GM19463 (cell line): ENCODE data around the gene GTF2H3.
"Not testable (repeated sequence)": the region's sequence is repeated elsewhere in the genome, so short reads cannot be mapped to it uniquely, and the experiment has no call there.

Source experiments
- ATAC-seq: cut with Tn5 transposase; IDR thresholded peaks from one replicate; pipeline ENCODE4 v1.9.1; 2021; ENCODE audit warnings: mild to moderate bottlenecking, moderate library complexity; ENCODE audit not compliant: unreplicated experiment

GTF2H3 gene

DNA sequence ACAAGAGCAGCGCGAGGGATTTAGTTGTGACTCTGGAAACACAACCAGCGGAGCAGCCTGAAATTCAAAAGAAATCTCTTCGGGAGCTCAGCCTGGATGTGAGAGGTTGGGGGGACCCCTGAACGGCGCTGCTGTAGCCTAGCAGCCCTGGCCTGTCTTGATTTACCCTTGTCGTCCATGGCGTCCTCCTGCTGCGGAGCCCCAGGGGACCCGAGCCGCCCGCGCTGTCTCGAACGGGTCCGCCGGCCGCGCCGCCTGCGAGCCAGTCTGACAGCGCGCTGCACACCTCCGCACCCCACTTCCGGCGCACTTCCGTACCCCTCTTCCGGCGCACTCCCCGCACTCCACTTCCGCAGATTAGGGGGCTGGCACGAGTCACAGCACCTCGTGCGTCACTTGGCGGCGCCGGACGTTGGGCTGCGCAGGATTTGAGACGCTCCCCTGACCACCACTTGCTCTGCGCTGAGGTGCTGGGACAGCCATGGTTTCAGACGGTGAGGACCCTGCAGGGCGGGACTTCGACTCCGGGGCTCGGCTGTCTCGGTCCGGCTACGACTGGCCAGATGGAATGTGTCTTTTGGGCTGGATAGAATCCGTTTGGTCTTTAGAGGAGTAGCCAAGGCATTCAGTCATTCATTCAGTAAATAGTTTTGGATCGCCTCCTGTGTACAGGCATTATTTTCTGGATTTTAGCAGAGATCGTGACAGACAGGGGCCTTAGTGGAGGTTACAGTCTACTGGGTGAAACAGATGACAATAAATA lies at the start of gene GTF2H3, which contains the start of gene EIF2B1:
Gene GTF2H3, plus strand, starts transcription at position 451 of the 763 bp plus-strand sequence. Its CDS starts 31 bp downstream, at position 482.
Gene EIF2B1, minus strand, starts transcription at position 308 of the 763 bp plus-strand sequence. Its CDS starts 129 bp downstream, at position 179.
- ATAC-seq: peak; percentile 98

DNA sequence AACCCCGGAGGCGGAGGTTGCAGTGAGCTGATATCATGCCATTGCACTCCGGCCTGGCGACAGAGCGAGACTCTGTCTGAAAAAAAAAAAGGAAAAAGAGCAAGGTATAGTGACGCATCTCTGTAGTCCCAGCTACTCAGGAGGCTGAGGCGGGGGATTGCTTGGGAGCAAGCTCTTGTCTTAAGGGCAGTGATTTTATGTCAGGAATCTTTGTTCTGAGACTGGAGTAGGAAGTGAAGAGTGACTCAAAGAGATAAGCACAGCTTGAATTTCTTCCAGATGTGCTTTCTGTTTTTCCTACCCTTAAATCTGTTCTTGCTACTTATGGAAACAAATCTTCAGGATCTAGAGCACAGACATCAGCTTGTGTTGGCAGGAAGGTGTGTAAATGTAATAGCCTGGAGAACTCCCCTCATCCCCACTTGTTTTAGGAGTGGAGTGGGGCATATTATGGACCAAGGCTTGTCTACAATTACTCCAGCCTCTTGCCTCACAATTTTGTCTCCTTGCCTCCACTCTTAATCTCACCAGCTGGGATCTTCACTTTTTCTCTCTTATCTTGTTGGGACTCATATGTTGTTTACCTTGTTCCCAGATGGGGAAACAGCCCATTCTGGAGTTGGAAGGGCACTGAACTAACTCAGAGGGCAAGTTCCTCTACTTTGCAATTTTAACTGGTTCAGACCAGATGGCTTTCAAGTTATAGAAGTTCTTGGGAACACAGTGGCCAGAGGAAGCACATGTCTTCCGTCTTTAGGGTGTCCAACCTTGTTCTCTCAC lies 41.7 kb upstream of the GTF2H3 start:
- no peak for ATAC-seq

DNA sequence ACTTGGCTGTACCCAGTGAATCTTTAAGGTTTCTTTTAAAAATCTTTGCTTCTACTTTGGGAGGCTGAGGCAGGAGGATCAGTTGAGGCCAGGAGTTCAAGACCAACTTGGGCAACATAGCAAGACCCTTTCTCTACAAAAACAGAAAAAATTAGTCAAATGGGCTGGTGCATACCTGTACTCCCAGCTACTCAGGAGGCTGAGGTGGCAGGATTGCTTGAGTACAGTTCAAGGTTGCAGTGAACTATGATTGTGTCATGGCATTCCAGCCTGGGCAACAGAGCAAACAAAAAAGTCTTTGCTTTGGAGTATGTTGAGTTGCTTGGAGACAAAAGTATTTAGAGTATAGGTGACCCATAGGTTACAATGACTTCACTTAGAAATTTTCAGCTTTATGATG lies 37.9 kb upstream of the GTF2H3 start:
- ATAC-seq: no peak

GRCh38 chr12:123597100-123597499 lies 36.5 kb upstream of the GTF2H3 start:
- no peak for ATAC-seq

DNA sequence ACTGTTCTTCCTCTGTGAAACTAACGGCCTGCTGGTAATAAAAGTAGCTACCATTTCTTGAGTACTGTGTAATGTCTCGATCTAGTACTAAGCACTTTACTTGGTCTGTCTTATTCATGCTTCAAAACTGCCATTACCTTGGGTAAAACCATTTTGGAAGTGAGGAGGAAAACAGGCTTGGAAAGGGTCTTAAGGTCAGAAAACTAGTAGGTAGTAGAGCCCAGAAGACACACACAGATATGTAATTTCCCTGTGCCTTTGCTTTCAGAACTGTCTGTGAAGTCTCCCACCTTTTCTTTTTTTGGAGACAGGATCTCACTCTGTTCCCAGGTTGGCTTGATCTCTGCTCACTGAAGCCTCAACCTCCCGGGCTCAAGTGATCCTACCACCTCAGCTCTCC lies 35.1 kb upstream of the GTF2H3 start:
- no peak for ATAC-seq

DNA sequence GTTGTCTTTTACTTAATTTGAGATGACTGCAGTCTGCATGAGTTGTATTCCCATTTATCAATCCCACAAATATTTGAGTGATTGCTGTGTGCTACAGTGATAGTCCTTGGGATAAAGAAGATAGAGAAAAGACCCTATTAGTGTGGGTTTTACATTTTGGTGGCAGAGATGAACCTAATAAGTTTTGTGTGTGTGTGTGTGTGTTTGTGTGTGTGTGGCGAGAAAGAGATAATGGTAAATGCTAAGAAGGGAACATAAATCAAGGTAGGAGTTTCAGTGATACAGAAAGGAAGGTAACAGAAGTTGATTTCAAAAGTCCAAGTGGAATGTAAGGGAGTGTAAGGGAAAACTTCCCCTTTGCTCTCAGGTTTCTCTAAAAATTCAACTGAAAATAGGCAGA lies 34.3 kb upstream of the GTF2H3 start:
- no peak for ATAC-seq

GRCh38 chr12:123599721-123600120 lies 33.9 kb upstream of the GTF2H3 start:
- no peak for ATAC-seq

- peak; percentile 96 for ATAC-seq
Measured at GRCh38 chr12:123601602-123602489, 31.8 kb upstream of the GTF2H3 start, which contains the start of gene DDX55. Gene DDX55, plus strand, starts transcription at chr12:123602099. Its CDS starts 50 bp downstream, at chr12:123602149.

- ATAC-seq: no peak
Measured at GRCh38 chr12:123602651-123603195, 30.9 kb upstream of the GTF2H3 start.

DNA sequence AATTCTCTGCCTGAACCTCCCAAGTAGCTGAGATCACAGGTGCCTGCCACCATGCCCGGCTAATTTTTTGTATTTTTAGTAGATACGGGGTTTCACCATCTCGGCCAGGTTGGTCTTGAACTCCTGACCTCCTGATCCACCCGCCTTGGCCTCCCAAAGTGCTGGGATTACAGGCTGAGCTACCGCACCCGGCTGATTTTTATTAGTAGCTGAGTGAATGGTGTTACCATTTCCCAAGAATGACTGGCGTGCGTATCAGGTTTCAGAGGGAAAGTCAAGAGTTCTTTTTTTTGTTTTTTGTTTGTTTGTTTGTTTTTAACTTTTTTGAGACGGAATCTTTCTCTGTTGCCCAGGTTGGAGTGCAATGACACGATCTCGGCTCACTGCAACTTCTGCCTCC lies 30.1 kb upstream of the GTF2H3 start:
- ATAC-seq: not testable (repeated sequence)

DNA sequence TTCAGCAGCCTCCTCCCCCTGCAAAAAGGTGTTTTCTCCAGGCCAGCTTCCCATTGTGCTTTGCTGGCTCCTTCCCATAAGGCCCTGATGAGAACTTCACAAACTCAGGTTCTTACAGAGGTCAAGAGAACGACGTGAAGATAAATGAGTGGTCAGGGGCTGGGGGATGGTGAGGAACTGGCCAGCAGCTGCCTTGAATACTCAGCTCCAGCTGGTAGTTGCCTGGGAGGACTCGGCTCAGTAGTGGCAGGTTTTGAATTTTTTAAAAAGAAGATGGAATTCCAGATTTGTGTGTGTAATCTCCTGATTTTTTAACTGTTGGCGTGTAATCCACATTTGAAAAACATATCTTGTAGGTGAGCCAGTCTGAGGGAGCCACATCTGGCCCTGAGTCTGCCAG lies 25.9 kb upstream of the GTF2H3 start:
- ATAC-seq: no peak

DNA sequence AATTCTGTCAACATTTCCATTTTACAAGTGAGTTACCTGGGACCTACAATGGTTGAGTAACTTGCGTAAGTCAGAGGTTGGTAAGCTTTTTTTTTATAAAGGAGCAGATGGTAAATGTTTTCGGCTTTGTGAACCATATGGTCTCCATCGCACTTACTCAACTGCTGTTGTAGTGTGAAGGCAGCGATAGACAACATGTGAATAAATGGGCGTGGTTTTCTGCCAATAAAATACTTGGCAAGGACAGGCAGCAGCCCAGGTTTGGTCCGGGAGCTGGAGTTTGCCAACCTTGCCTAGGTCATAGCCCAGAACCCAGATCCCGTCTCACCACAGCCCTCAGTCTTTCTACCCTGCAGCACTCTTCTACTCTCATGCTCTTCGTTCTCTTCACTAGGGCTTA lies 25.4 kb upstream of the GTF2H3 start:
- no peak for ATAC-seq

GRCh38 chr12:123614110-123614509 lies 19.5 kb upstream of the GTF2H3 start:
- ATAC-seq: no peak

GRCh38 chr12:123614531-123614930 lies 19.1 kb upstream of the GTF2H3 start:
- ATAC-seq: no peak

GRCh38 chr12:123617144-123617543 lies 16.5 kb upstream of the GTF2H3 start:
- ATAC-seq: no peak

- ATAC-seq: no peak
Measured at GRCh38 chr12:123617580-123617979, 16.0 kb upstream of the GTF2H3 start.

DNA sequence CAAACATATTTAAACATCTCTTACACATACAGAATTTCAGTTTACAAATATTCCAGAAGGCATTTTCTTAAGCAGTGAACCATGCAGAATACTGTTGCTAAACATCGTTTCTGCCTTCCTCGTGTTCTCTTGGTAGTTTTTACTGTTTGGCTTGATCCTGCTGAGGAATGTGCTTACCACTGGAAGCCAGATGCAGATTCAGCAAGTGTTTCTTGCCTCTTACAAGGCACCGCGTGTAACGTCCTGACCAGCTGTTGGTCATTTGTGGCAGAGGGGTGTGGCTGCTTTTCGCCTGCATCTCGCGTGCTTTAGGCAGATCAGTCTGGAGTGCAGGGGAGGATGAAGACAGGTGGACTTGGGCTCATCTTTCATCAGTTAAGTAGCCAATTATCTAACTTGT lies 12.5 kb upstream of the GTF2H3 start:
- no peak for ATAC-seq

DNA sequence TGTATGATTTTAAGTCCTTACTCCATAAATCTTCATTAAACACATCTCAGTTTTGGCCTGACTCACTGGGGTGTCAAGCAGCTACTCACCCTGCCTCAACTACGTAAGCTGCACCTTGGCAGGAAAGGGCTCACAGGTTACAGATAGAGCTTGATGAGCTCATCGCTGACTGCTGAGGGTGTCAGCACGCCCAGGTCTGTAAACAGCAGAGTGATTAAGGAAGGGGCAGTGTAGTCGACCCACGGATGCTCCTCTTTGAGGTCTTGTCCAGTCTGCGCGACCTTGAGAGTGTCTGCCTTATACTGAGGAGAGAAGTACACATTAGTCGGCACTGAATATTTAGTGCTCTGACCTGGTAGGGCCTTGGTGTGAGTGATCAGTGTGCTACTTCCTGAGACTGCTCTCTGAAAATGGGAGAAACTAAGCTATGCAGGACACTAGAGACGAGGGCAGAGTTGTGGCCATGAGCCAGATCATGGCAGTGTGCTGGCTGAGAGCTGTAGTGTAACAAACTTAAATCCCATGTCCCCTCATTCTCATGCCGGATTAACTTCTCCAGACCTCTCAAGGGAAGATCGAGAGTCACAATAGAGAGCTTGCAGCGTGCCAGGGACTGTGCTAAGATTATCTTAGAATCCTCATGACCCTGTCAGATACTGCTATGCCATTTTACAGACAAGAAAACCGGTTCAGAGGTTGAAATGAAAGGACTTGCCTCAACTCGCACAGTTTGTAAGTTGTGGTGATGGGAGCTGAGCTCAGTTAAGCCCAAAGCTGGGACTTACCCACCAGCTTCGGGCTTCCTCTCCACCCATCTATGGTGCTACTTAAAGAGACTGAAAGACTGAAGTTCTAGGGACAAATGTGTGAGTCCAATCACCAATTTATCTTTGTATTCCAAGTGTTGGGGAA lies 11.8 kb upstream of the GTF2H3 start:
- ATAC-seq: no peak

GRCh38 chr12:123634142-123634561 lies 523 bp downstream of the GTF2H3 start:
- ATAC-seq: no peak

DNA sequence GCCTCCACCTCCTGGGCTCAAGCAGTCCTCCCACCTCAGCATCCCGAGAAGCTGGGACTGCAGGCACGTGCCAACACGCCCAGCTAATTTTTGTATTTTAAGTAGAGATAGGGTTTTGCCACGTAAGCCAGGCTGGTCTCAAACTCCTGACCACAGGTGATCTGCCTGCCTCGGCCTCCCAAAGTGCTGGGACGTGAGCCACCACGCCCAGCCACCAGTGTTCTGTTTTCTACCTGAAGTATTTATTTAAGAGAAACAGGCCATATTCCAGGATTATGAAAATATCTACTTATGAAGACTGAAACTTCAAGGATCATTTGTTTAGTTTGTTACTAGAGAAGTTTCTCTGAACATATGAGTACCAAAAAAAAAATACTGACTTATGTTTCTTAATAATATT lies 10.3 kb downstream of the GTF2H3 start:
- no peak for ATAC-seq
